Endodermal cell (in vitro differentiated cells): ENCODE measurements around the gene MARCHF10. TPM values are rescaled to one million over a fixed set of nuclear protein-coding genes. Genes with fewer than 3 reads are reported as not detected.

ENCODE experiments used
- DNase-seq: peaks from one replicate; pipeline ENCODE4 v3.0.0-alpha.2; 2017
- H3K27ac ChIP-seq: 2 replicates; pipeline ENCODE4 v1.5.1; 2013; ENCODE audit warnings: mild to moderate bottlenecking, low read depth, low read length, moderate library complexity
- H3K27me3 ChIP-seq: 2 replicates; pipeline ENCODE4 v1.6.1; 2013; ENCODE audit warnings: mild to moderate bottlenecking, low read length, moderate library complexity; ENCODE audit not compliant: insufficient read depth, control insufficient read depth, poor library complexity, severe bottlenecking
- H3K36me3 ChIP-seq: 2 replicates; pipeline ENCODE4 v1.7.0; 2013; ENCODE audit warnings: mild to moderate bottlenecking, low read length, moderate library complexity; ENCODE audit not compliant: control insufficient read depth, insufficient read depth
- H3K4me1 ChIP-seq: one replicate; pipeline ENCODE4 v1.7.0; 2013; ENCODE audit warnings: low read length; ENCODE audit not compliant: control insufficient read depth, insufficient read depth
- H3K4me3 ChIP-seq: 2 replicates; pipeline ENCODE4 v1.5.1; 2013; ENCODE audit warnings: mild to moderate bottlenecking, low read length, moderate library complexity
- H3K9ac ChIP-seq: 2 replicates; pipeline ENCODE4 v1.6.1; 2013; ENCODE audit warnings: mild to moderate bottlenecking, low read length, moderate library complexity; ENCODE audit not compliant: poor library complexity, severe bottlenecking; ENCODE audit errors: extremely low read depth
- H3K9me3 ChIP-seq: 2 replicates; pipeline ENCODE4 v1.6.1; 2013; ENCODE audit warnings: mild to moderate bottlenecking, low read length, moderate library complexity; ENCODE audit not compliant: control insufficient read depth
- H3K27ac Mint-ChIP-seq: 2 replicates; pipeline ENCODE4 v1.8.0; 2020; ENCODE audit warnings: mixed read lengths
- H3K27me3 Mint-ChIP-seq: 2 replicates; pipeline ENCODE4 v1.8.0; 2021; ENCODE audit warnings: mild to moderate bottlenecking, mixed read lengths; ENCODE audit not compliant: insufficient read depth
- H3K36me3 Mint-ChIP-seq: 2 replicates; pipeline ENCODE4 v1.8.0; 2020; ENCODE audit warnings: low read depth, mixed read lengths
- H3K4me1 Mint-ChIP-seq: 2 replicates; pipeline ENCODE4 v1.8.0; 2020; ENCODE audit warnings: mixed read lengths
- H3K4me3 Mint-ChIP-seq: 2 replicates; pipeline ENCODE4 v1.8.0; 2020; ENCODE audit warnings: mild to moderate bottlenecking, moderate library complexity, mixed read lengths
- H3K9me3 Mint-ChIP-seq: 2 replicates; pipeline ENCODE4 v1.8.0; 2020; ENCODE audit warnings: mild to moderate bottlenecking, mixed read lengths
- WGBS, 2 experiments: methylation state at CpG; one replicate each; pipeline versions ENCODE4 v1.1.5 to v1.1.7; 2013; ENCODE audit warnings: missing lambda C conversion rate in 2 of 2, mixed read lengths in 1 of 2; ENCODE audit not compliant: insufficient coverage in 1 of 2, insufficient read length in 1 of 2; 5-methylcytosine and 5-hydroxymethylcytosine counted together
- long read RNA-seq, 4 experiments: library from polyadenylated mRNA in 2 of 4; library from RNA in 1 of 4; library from capped mRNA in 1 of 4; stranded (forward) in 3 of 4; unstranded in 1 of 4; transcript quantifications; one replicate each; pipeline ENCODE4 v2.0.0, GENCODE V29; 2020 to 2021; ENCODE audit warnings: inconsistent platforms in 1 of 4
- polyA plus RNA-seq, 2 experiments: library from polyadenylated mRNA; stranded (reverse); fragments of 50-300 nt; gene quantifications; one replicate each; pipeline ENCODE4 v1.2.3, GENCODE V29; 2013
- total RNA-seq, 2 donors: library from RNA; stranded (reverse); fragmentation: NEBNext Ultra II Directional in 1 of 2; extraction: Animal tissue kit (Norgen Biotek cat#: 25700) in 1 of 2; gene quantifications; 2 replicates in 1 of 2; 3 replicates in 1 of 2; pipeline ENCODE4 v1.2.1, GENCODE V29; 2021
- TF ChIP-seq, protein P1 (sequence below): fragments of 200-600 bp; sonication (generic); conservative IDR thresholded peaks from 2 replicates; pipeline ENCODE4 v1.5.0; 2021; ENCODE audit warnings: antibody characterized with exemption, mild to moderate bottlenecking

MARCHF10 gene
- 1 to 10 TPM in 1 of 2 donors, under 1 TPM in 1; 0.57 to 1.7 TPM for total RNA-seq
- polyA plus RNA-seq (2013, experiment 1 of 2) = 0.89 TPM
- polyA plus RNA-seq (2013, experiment 2 of 2) = 0.87 TPM
- long read RNA-seq, experiment 1 = 0 reads
- long read RNA-seq, experiment 2, partial matches to known transcripts = 0 of 2 reads
- long read RNA-seq, experiment 2, other reads (novel, unspliced or antisense) = 2 of 2 reads
- long read RNA-seq, experiment 3 = 0 reads
- long read RNA-seq, experiment 4, partial matches to known transcripts = 0 of 2 reads
- long read RNA-seq, experiment 4, other reads (novel, unspliced or antisense) = 2 of 2 reads

GRCh38 chr17:62807812-62808575 is at the start of gene MARCHF10:
Gene MARCHF10, minus strand, starts transcription at chr17:62808314. Its CDS starts 6,579 bp downstream, at chr17:62801735.
- Mint-ChIP-seq H3K4me1 (no peaks in the 10 kb centered on the region), H3K36me3 (no peaks in the 10 kb centered on the region), H3K4me3 (peak within 1 kb of the TSS; percentile 44), H3K27me3 (peaks cover 28% of the 10 kb centered on the region), H3K27ac (no peak within 1 kb of the TSS), H3K9me3 (no peaks in the 10 kb centered on the region)
- WGBS, 2 experiments = 6 to 11% methylated on average over 28 to 57 of the region's 57 CpGs
- DNase-seq = peak; percentile 88
- Histone ChIP-seq H3K4me1 (no peaks in the 10 kb centered on the region), H3K36me3 (no peaks in the 10 kb centered on the region), H3K9me3 (no peaks in the 10 kb centered on the region), H3K9ac (no peak within 1 kb of the TSS), H3K27ac (no peak within 1 kb of the TSS), H3K4me3 (no peak within 1 kb of the TSS), H3K27me3 (peaks cover 9% of the 10 kb centered on the region)
- TF ChIP-seq, protein P1, sequence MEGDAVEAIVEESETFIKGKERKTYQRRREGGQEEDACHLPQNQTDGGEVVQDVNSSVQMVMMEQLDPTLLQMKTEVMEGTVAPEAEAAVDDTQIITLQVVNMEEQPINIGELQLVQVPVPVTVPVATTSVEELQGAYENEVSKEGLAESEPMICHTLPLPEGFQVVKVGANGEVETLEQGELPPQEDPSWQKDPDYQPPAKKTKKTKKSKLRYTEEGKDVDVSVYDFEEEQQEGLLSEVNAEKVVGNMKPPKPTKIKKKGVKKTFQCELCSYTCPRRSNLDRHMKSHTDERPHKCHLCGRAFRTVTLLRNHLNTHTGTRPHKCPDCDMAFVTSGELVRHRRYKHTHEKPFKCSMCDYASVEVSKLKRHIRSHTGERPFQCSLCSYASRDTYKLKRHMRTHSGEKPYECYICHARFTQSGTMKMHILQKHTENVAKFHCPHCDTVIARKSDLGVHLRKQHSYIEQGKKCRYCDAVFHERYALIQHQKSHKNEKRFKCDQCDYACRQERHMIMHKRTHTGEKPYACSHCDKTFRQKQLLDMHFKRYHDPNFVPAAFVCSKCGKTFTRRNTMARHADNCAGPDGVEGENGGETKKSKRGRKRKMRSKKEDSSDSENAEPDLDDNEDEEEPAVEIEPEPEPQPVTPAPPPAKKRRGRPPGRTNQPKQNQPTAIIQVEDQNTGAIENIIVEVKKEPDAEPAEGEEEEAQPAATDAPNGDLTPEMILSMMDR = no peak

GRCh38 chr17:62857526-62857925 is 49.4 kb upstream of the MARCHF10 start:
- WGBS, 2 experiments = 95 to 100% methylated on average over 2 to 6 of the region's 6 CpGs
- peak; percentile 22 for DNase-seq
- Histone ChIP-seq H3K9ac (no peak overlapping the region), H3K4me3 (no peak overlapping the region), H3K4me1 (no peaks in the 10 kb centered on the region), H3K36me3 (no peaks in the 10 kb centered on the region), H3K27ac (no peak overlapping the region), H3K9me3 (no peaks in the 10 kb centered on the region), H3K27me3 (no peaks in the 10 kb centered on the region)
- Mint-ChIP-seq H3K27ac (no peak overlapping the region), H3K4me1 (peaks cover 4% of the 10 kb centered on the region), H3K4me3 (no peak overlapping the region), H3K27me3 (no peaks in the 10 kb centered on the region), H3K36me3 (no peaks in the 10 kb centered on the region), H3K9me3 (no peaks in the 10 kb centered on the region)
- TF ChIP-seq, protein P1 = no peak

GRCh38 chr17:62856594-62856993 is 48.5 kb upstream of the MARCHF10 start:
- Histone ChIP-seq H3K27ac (no peak overlapping the region), H3K4me3 (no peak overlapping the region), H3K4me1 (no peaks in the 10 kb centered on the region), H3K9me3 (no peaks in the 10 kb centered on the region), H3K9ac (no peak overlapping the region), H3K36me3 (no peaks in the 10 kb centered on the region), H3K27me3 (no peaks in the 10 kb centered on the region)
- no peak overlapping the region for H3K27ac Mint-ChIP-seq
- no peaks in the 10 kb centered on the region for H3K27me3 Mint-ChIP-seq
- H3K4me1 Mint-ChIP-seq = peaks cover 4% of the 10 kb centered on the region
- WGBS, 2 experiments = 70 to 86% methylated on average over 2 to 3 of the region's 3 CpGs
- no peak for DNase-seq
- TF ChIP-seq, protein P1 = no peak
- no peaks in the 10 kb centered on the region for H3K9me3 Mint-ChIP-seq
- H3K36me3 Mint-ChIP-seq = no peaks in the 10 kb centered on the region
- no peak overlapping the region for H3K4me3 Mint-ChIP-seq
